K562 (cell line): ENCODE results near the gene VPS35L. TPM values are rescaled to one million over a fixed set of nuclear protein-coding genes. Genes with fewer than 3 reads are reported as not detected.

ENCODE experiments used
- ATAC-seq: fragments of 200-7000 bp; cut with Tn5 transposase; 3 replicates; pipeline ENCODE4 v1.9.1; 2020; ENCODE audit warnings: moderate library complexity
- BruUV-seq: library from RNA; stranded (reverse); fragments of 400-500 nt; replicated peaks from 2 replicates; lab custom pipeline; 2021; lab: Mats Ljungman, UMichigan
- CTCF ChIA-PET: fragments of 300-600 bp; formaldehyde crosslinking; extraction: SDS; loops from one replicate; lab custom pipeline; 2021; ENCODE audit warnings: low intra/inter-chr PET ratio; lab: Yijun Ruan, JAX
- POLR2A ChIA-PET: fragments of 300-600, 350-650 bp; sonication (Branson Sonifier 250); formaldehyde crosslinking; extraction: SDS; loops from one replicate; lab custom pipeline; 2021; ENCODE audit warnings: antibody characterized with exemption, inconsistent platforms; lab: Yijun Ruan, JAX
- DNase-seq, 4 experiments: peaks; one replicate each; pipeline versions ENCODE4 v3.0.0 to v3.0.0-alpha.2; 2011 to 2018; ENCODE audit warnings: low spot score in 3 of 4, mixed read lengths in 3 of 4; ENCODE audit errors: extremely low read depth in 1 of 4
- FAIRE-seq: peaks from 2 replicates; lab custom pipeline; 2011; peaks lifted over from hg19 to GRCh38; lab: Jason Lieb, UNC
- H2AFZ ChIP-seq: 2 replicates; pipeline ENCODE4 v1.6.0; 2011; ENCODE audit warnings: low read depth, low read length, control low read depth, inconsistent platforms
- H3K27ac ChIP-seq: fragments of 200-600 bp; 3 replicates; pipeline ENCODE4 v1.8.0; 2011; ENCODE audit warnings: low read depth, mild to moderate bottlenecking, control low read depth, inconsistent platforms, low read length, moderate library complexity, mixed read lengths; ENCODE audit errors: extremely low read depth
- H3K27me3 ChIP-seq, 2 experiments: fragments of 300-600 bp in 1 of 2; 2 replicates in 1 of 2; 3 replicates in 1 of 2; pipeline versions ENCODE4 v1.6.0 to v1.8.0; 2011; ENCODE audit warnings: inconsistent platforms in 2 of 2, low read length in 2 of 2, mild to moderate bottlenecking in 1 of 2, mixed read lengths in 1 of 2, moderate library complexity in 1 of 2; ENCODE audit not compliant: control insufficient read depth in 2 of 2, insufficient read depth in 2 of 2
- H3K36me3 ChIP-seq: fragments of 300-600 bp; 3 replicates; pipeline ENCODE4 v1.8.0; 2011; ENCODE audit warnings: mild to moderate bottlenecking, low read length, inconsistent platforms; ENCODE audit not compliant: control insufficient read depth, insufficient read depth
- H3K4me1 ChIP-seq, 2 experiments: fragments of 200-600 bp in 1 of 2; replicated peaks in 1 of 2; 2 replicates in 1 of 2; 3 replicates in 1 of 2; pipeline versions ENCODE4 v1.5.1 to v1.8.0; 2011; ENCODE audit warnings: inconsistent platforms in 2 of 2, low read length in 2 of 2, mild to moderate bottlenecking in 1 of 2, mixed read lengths in 1 of 2, moderate library complexity in 1 of 2; ENCODE audit not compliant: control insufficient read depth in 2 of 2, insufficient read depth in 2 of 2
- H3K4me2 ChIP-seq: 2 replicates; pipeline ENCODE4 v1.6.1; 2011; ENCODE audit warnings: low read length, control low read depth, inconsistent platforms, mixed read lengths; ENCODE audit not compliant: insufficient read depth
- H3K4me3 ChIP-seq: fragments of 200-600 bp; sonication (generic), shearing (Covaris generic); 2 replicates; pipeline ENCODE4 v1.5.1; 2016; ENCODE audit warnings: control low read depth, inconsistent platforms
- H3K79me2 ChIP-seq: fragments of 200-600 bp; 3 replicates; pipeline ENCODE4 v1.8.0; 2011; ENCODE audit warnings: low read length, inconsistent platforms; ENCODE audit not compliant: control insufficient read depth, insufficient read depth
- H3K9ac ChIP-seq, 2 experiments: 2 replicates each; pipeline versions ENCODE4 v1.6.0 to v1.6.1; 2011; ENCODE audit warnings: low read depth in 2 of 2, low read length in 2 of 2, control low read depth in 1 of 2, inconsistent platforms in 1 of 2, mild to moderate bottlenecking in 1 of 2, mixed read lengths in 1 of 2; ENCODE audit not compliant: insufficient read depth in 1 of 2
- H3K9me1 ChIP-seq: one replicate; pipeline ENCODE4 v1.6.0; 2011; ENCODE audit warnings: inconsistent platforms, mild to moderate bottlenecking, low read length, moderate library complexity; ENCODE audit not compliant: control insufficient read depth, insufficient read depth
- H3K9me3 ChIP-seq: replicated peaks from 2 replicates; pipeline ENCODE4 v1.5.1; 2011; ENCODE audit warnings: low read depth, low read length, inconsistent platforms; ENCODE audit not compliant: control insufficient read depth, insufficient read depth
- H4K20me1 ChIP-seq: replicated peaks from 2 replicates; pipeline ENCODE4 v1.6.1; 2011; ENCODE audit warnings: low read length, inconsistent platforms, mixed read lengths; ENCODE audit not compliant: control insufficient read depth, insufficient read depth
- AFF1 ChIP-seq, 2 experiments: fragments of 450-650 bp; IDR thresholded peaks; 2 replicates each; pipeline ENCODE4 v1.6.1; 2018; ENCODE audit warnings: mild to moderate bottlenecking in 2 of 2, low read depth in 1 of 2; ENCODE audit not compliant: partially characterized antibody in 2 of 2
- CC2D1A ChIP-seq: fragments of 450-650 bp; IDR thresholded peaks from 2 replicates; pipeline ENCODE4 v1.6.1; 2017; ENCODE audit warnings: mild to moderate bottlenecking
- GATAD2A ChIP-seq: fragments of 450-650 bp; IDR thresholded peaks from 2 replicates; pipeline ENCODE4 v1.6.1; 2017
- HDAC1 ChIP-seq, 2 experiments: fragments of 450-650 bp; IDR thresholded peaks; 2 replicates each; pipeline ENCODE4 v1.6.1; 2016 to 2017; ENCODE audit warnings: inconsistent platforms in 1 of 2, mild to moderate bottlenecking in 1 of 2, moderate library complexity in 1 of 2
- MTA3 ChIP-seq: fragments of 450-650 bp; formaldehyde crosslinking; IDR thresholded peaks from 2 replicates; pipeline ENCODE4 v1.6.1; 2017; ENCODE audit warnings: mild to moderate bottlenecking, borderline replicate concordance
- MXI1 ChIP-seq: IDR thresholded peaks from 2 replicates; pipeline ENCODE4 v1.6.1; 2011; ENCODE audit warnings: low read depth, mild to moderate bottlenecking, improper control_type of control experiment, low read length
- NFIC ChIP-seq: fragments of 450-650 bp; IDR thresholded peaks from 2 replicates; pipeline ENCODE4 v1.6.1; 2017; ENCODE audit warnings: mild to moderate bottlenecking, inconsistent platforms
- TBL1XR1 ChIP-seq, 2 experiments: IDR thresholded peaks; 2 replicates each; pipeline ENCODE4 v1.6.1; 2012; ENCODE audit warnings: improper control_type of control experiment in 2 of 2, low read length in 2 of 2, mild to moderate bottlenecking in 1 of 2
- TEAD1 ChIP-seq, 2 experiments: fragments of 450-650 bp in 1 of 2; sonication (generic) in 1 of 2; formaldehyde crosslinking; IDR thresholded peaks; 2 replicates each; pipeline versions ENCODE4 v1.4.0 to v1.8.0; 2020 to 2022; ENCODE audit warnings: mild to moderate bottlenecking in 2 of 2, missing genetic modification reagents in 1 of 2
- WGBS: fragments of 100-300 bp; shearing (Covaris generic); methylation state at CpG from one replicate; pipeline ENCODE4 v1.1.6; 2016; ENCODE audit warnings: low coverage, mixed read lengths; ENCODE audit not compliant: insufficient coverage; ENCODE audit errors: missing lambda C conversion rate; 5-methylcytosine and 5-hydroxymethylcytosine counted together
- in situ Hi-C: fragments of 300-500 bp; cut with MboI; formaldehyde crosslinking; loops from 4 replicates; pipeline ENCODE4 v1.15.0; 2018; ENCODE audit warnings: inconsistent platforms, mixed read lengths
- intact Hi-C: fragments of 100-400 bp; cut with micrococcal nuclease; formaldehyde crosslinking; loops from 2 replicates; pipeline ENCODE4 v1.14.2; 2022
- polyA plus RNA-seq, 8 experiments: library from polyadenylated mRNA; depleted of rRNA in 4 of 8; stranded (reverse) in 5 of 8; unstranded in 3 of 8; fragments of >200 nt; fragmentation: Nextera tagmentation in 2 of 8; fragmentation: Illumina TruSeq in 1 of 8; extraction: Ambion mirVana in 2 of 8; extraction: Trizol in 1 of 8; gene quantifications; 2 replicates each; pipeline versions ENCODE4 v1.2.1 to v1.2.3, GENCODE V29; 2011 to 2014; ENCODE audit warnings: inconsistent platforms in 1 of 8, missing spikeins in 1 of 8
- total RNA-seq, 7 experiments: library from RNA; depleted of rRNA in 6 of 7; stranded (reverse); fragments of >200 nt in 6 of 7; fragmentation: Illumina TruSeq in 2 of 7; extraction: Trizol in 2 of 7; gene quantifications; 2 replicates each; pipeline versions ENCODE4 v1.2.1 to v1.2.3, GENCODE V29; 2011 to 2021; ENCODE audit warnings: low replicate concordance in 1 of 7
- TF ChIP-seq, protein P1 (sequence below): fragments of 250-450 bp; sonication (Bioruptor Pico); IDR thresholded peaks from 2 replicates; pipeline ENCODE4 v1.4.0; 2020; ENCODE audit warnings: borderline replicate concordance

The VPS35L gene
- total and polyA plus RNA-seq, 9 of the 15 experiments (the other 6 are each of a cell fraction or from before 2014, with no cell fraction given), result 10.2 to 30.4 (median 20.1) TPM

- Histone ChIP-seq H3K27me3 (no peaks in the 10 kb centered on the region), H2AFZ (no peak overlapping the region), H4K20me1 (peaks cover 11% of the 10 kb centered on the region), H3K4me3 (no peak overlapping the region), H3K9me3 (no peaks in the 10 kb centered on the region), H3K36me3 (peaks cover 27% of the 10 kb centered on the region; the same call in 2 of the 3 replicates), H3K4me2 (no peak overlapping the region), H3K9me1 (no peaks in the 10 kb centered on the region), H3K4me1 (peaks cover 6 to 9% of the 10 kb centered on the region in 2 experiments; a peak in 4 of 5 replicates), H3K9ac (no peak overlapping the region), H3K79me2 (no peaks in the 10 kb centered on the region; the same call in 2 of the 3 replicates), H3K27ac (no peak overlapping the region)
- POLR2A ChIA-PET, result interaction anchor here (0.7 to 1.0 kb wide), 3 partner anchors 11 to 34 kb away, joined by 3 read pairs; no protein-coding TSS in a partner anchor
- WGBS, result 74% methylated on average over 7 of the region's 8 CpGs
- no peak; the same call in 2 of the 3 replicates for ATAC-seq
- TF ChIP-seq GATAD2A, result no peak
- FAIRE-seq, result no peak
- in situ Hi-C loops, result no loop called here
- CTCF ChIA-PET, result no interaction called here
- intact Hi-C loops, result no loop called here
- no TSS peak for BruUV-seq
- DNase-seq, result no peak
These were observed 139.5 kb downstream of the VPS35L start for GRCh38 chr16:19694989-19695388.

GRCh38 chr16:19696328-19696727, 140.8 kb downstream of the VPS35L start:
- no peak for FAIRE-seq
- DNase-seq, result peak in 2 of 4 experiments; percentile 57 to 75
- peaks cover 11% of the 10 kb centered on the region; the same call in 1 of the 2 replicates for H4K20me1 ChIP-seq
- BruUV-seq, result no TSS peak
- H3K9me3 ChIP-seq, result no peaks in the 10 kb centered on the region
- in situ Hi-C loops, result no loop called here
- H3K27ac ChIP-seq, result no peak overlapping the region
- peaks cover 40% of the 10 kb centered on the region; the same call in 2 of the 3 replicates for H3K36me3 ChIP-seq
- no peak overlapping the region for H3K4me3 ChIP-seq
- ATAC-seq, result peak; percentile 64
- peaks cover 6 to 9% of the 10 kb centered on the region in 2 experiments; a peak in 4 of 5 replicates for H3K4me1 ChIP-seq
- POLR2A ChIA-PET, result interaction anchor here (0.6 to 1.7 kb wide), 5 partner anchors 9 to 19 kb away, joined by 3 to 5 read pairs (median 4); no protein-coding TSS in a partner anchor
- no peak overlapping the region for H3K4me2 ChIP-seq
- 8% methylated on average over 10 of the region's 10 CpGs for WGBS
- no peaks in the 10 kb centered on the region for H3K9me1 ChIP-seq
- no peak overlapping the region for H2AFZ ChIP-seq
- CTCF ChIA-PET, result no interaction called here
- no peak overlapping the region for H3K9ac ChIP-seq
- H3K79me2 ChIP-seq, result no peaks in the 10 kb centered on the region; the same call in 2 of the 3 replicates
- no peaks in the 10 kb centered on the region for H3K27me3 ChIP-seq
- intact Hi-C loops, result no loop called here
- TF ChIP-seq MXI1, result no peak
- TF ChIP-seq TEAD1 (CRISPR knock-in tag; IDR thresholded peaks at IDR 0.05), result no peak
- peak; percentile 86 for TF ChIP-seq NFIC
- TF ChIP-seq AFF1 (IDR thresholded peaks at IDR 0.05; ENCODE audit: low read depth in 1 of 2, partially characterized antibody in 2 of 2), result no peak
- TF ChIP-seq CC2D1A, result no peak
- no peak for TF ChIP-seq MTA3
- TF ChIP-seq, protein P1, sequence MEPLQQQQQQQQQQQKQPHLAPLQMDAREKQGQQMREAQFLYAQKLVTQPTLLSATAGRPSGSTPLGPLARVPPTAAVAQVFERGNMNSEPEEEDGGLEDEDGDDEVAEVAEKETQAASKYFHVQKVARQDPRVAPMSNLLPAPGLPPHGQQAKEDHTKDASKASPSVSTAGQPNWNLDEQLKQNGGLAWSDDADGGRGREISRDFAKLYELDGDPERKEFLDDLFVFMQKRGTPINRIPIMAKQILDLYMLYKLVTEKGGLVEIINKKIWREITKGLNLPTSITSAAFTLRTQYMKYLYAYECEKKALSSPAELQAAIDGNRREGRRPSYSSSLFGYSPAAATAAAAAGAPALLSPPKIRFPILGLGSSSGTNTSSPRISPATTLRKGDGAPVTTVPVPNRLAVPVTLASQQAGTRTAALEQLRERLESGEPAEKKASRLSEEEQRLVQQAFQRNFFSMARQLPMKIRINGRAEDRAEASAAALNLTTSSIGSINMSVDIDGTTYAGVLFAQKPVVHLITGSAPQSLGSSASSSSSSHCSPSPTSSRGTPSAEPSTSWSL (CRISPR knock-in tag), result no peak
- 0 out of 4 replicates have a peak, but pooled peaks of 1 of the 2 experiments have one; percentile 38 for TF ChIP-seq TBL1XR1 (IDR thresholded peaks at IDR 0.05; ENCODE audit: low read length in 2 of 2)
- peak in 1 of 2 experiments; percentile 59; a peak in 1 of 4 replicates for TF ChIP-seq HDAC1 (IDR thresholded peaks at IDR 0.05)
